HG03097 (cell line): ENCODE data around the gene ZNF678.
"Not testable (repeated sequence)": the region's sequence is repeated elsewhere in the genome, so short reads cannot be mapped to it uniquely, and the experiment has no call there.

ENCODE experiments used
- ATAC-seq: cut with Tn5 transposase; IDR thresholded peaks from one replicate; pipeline ENCODE4 v1.9.1; 2021; ENCODE audit not compliant: unreplicated experiment, low FRiP score

ZNF678 gene

GRCh38 chr1:227549892-227550291 is 13.5 kb upstream of the ZNF678 start:
- no peak for ATAC-seq

GRCh38 chr1:227551881-227552280 is 11.5 kb upstream of the ZNF678 start:
- ATAC-seq: not testable (repeated sequence)

- no peak for ATAC-seq
Measured at GRCh38 chr1:227556288-227556687, 7.1 kb upstream of the ZNF678 start.

- no peak for ATAC-seq
Measured at GRCh38 chr1:227557962-227558725, 5.2 kb upstream of the ZNF678 start.

GRCh38 chr1:227558732-227559262 is 4.6 kb upstream of the ZNF678 start:
- no peak for ATAC-seq

- ATAC-seq: no peak
Measured at GRCh38 chr1:227559499-227559898, 3.9 kb upstream of the ZNF678 start.

DNA sequence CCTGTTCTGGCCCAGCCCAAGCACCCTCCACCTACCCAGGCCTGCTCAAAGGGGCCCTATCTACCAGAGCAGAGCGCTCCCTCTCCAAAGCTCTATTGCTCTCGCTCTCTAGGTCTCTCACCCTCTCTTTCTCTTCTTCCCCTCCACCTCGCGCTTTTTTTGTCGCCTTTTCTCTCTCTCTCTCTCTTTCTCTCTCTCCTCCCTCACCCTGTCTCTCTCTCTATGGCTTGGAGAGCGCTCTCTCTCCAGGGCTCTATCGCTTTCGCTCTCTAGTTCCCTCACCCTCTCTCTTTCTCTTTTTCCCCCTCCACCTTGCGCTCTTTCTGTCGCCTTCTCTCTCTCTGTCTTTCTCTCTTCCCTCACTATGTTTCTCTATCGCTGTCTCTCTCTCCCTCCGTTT is 3.4 kb upstream of the ZNF678 start:
- no peak for ATAC-seq

DNA sequence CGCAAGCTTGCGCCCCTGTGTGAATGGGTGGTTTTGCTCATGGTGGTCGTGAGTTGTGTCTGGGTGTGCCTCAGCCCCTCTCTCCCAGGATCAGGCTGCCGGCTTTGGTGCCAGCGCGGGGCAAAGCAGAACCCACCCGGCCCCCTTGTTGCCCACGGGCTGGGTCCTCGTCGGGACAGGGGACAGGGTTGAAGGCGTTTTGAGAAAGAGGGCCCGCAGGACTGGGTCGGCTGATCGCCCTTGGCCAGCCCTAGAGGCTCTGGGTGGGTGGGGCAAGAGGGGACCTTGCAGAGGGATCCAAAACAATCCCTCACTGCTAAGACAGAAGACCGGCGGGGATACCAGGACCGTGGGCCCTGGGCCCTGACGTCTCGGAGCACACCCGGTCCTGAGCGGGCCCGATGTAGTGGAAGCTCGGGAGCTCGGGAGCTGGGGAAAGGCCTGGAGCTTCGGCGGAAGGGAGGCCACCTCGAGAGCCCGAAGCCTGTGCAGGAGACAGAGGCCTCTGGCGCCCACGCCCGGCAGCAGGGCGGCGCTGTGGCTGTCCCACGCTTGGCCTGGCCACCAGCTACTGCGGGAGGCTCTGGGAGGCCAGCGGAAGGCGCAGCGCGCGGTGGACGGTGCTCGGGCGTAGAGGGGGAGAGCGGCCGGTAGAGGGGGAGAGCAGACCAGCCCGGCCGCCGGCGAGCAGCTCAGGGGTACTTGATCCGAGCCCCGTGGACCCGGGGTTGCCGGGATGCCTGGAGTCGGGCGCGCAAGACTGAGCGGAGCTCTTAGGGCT is 2.8 kb upstream of the ZNF678 start:
- ATAC-seq: no peak

GRCh38 chr1:227561241-227561907 is 2.0 kb upstream of the ZNF678 start:
- no peak for ATAC-seq

DNA sequence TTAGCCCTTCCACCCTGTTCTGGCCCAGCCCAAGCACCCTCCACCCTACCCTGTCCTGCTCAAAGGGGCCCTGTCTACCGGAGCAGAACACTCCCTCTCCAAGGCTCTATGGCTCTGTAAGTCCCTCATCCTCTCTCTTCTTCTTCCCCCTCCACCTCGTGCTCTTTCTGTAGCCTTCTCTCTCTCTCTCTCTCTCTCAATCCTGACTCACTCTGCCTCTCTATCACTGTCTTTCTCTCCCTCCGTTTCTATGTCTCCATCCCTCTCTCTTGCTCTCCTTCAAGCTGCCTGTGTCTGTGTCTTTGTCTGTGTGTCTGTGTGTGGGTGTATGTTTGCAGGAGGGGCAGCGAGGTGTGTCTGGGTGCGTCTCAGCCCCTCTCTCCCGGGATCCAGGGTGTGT is 1.3 kb upstream of the ZNF678 start:
- ATAC-seq: no peak

- ATAC-seq: no peak
Measured at GRCh38 chr1:227562933-227563323, 428 bp upstream of the ZNF678 start.

DNA sequence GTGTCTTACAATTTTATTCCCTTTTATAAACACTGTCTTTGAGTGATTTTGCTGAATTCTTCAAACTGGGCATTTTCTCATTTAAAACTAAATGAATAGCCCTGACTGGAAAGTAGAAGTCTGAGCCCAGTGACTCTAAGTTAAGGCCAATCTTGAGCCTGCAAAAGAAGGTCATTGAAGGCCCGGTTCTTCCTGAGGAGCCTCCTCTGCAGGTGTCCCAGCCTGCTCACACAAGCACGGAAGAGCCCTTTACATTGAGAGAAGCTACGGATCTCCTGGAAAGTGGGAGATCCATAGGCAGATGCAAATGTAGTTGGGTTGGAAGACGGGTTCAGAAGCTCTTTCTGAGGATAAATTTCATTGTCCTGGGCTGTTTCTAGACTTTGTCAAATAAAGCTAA is 3.9 kb downstream of the ZNF678 start:
- ATAC-seq: no peak

GRCh38 chr1:227568593-227568992 is 5.2 kb downstream of the ZNF678 start:
- no peak for ATAC-seq

DNA sequence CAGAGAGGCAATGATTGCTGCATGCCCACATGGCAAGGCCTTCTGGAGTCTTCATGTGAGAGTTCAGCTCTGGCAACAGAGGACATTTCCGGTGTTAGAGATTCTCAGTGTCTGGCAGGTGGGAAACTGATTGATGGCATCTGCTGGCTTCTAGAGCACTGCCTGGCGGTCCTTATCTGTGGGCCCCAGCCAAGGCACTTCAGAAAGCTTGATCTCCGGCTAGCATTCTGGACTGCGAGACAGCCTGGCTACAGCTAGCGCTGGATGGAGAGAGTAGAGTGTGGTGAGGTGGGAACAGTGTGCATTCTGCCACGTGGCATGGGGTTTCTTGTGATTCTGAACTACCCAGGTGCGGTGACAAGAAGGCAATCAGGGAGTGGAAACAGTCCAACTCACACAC is 9.4 kb downstream of the ZNF678 start:
- no peak for ATAC-seq

- ATAC-seq: no peak
Measured at GRCh38 chr1:227574926-227575325, 11.6 kb downstream of the ZNF678 start.

- no peak for ATAC-seq
Measured at GRCh38 chr1:227576189-227576588, 12.8 kb downstream of the ZNF678 start.

- ATAC-seq: no peak
Measured at GRCh38 chr1:227577500-227577899, 14.1 kb downstream of the ZNF678 start.

DNA sequence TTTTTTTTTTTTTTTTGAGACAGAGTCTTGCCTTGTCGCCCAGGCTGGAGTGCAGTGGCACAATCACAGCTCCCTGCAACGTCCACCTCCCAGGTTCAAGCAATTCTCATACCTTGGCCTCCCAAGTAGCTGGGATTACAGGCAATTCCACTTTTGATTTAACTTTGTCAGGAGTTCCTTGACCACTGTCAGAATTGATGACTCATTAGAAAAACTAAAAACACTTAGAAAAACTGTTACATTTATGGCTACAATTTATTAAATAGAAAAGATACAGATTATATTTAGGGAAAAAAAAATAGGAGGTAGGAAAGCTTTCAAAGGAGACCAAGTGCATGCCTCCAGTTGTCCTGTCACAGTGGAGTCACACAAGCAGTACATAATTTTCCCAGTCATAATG is 20.0 kb downstream of the ZNF678 start:
- ATAC-seq: no peak

DNA sequence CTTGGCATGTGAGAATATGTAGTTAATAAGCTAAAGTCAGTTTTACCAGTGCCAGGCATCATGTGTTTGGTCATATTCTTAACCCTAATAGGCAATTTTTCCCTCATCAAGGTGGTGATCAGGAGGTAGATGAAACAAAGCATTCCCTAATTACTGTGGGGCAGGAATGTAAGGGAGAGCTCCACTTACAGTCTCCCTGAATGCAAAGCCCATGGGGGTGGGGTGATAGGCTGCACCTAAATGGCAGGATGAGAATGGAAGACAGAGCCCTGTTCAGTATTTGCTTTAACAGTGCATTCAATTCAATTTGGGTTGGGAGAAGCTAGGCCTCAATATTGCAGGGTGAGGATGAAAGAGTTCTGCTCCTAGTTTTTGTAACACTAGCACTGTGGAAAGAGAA is 23.4 kb downstream of the ZNF678 start:
- ATAC-seq: no peak

DNA sequence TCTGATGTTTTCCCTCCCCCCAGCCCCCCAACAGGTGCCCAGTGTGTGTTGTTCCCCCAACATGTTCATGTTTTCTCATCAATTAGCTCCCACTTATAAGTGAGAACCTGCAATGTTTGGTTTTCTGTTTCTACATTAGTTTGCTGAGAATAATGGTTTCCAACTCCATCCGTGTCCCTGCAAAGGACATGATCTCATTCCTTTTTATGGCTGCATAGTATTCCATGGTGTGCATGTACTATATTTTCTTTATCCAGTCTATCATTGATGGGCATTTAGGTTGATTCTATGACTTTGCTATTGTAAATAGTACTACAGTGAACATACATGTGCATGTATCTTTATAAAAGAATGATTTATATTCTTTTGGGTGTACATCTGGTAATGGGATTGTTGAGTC is 24.6 kb downstream of the ZNF678 start:
- no peak for ATAC-seq

GRCh38 chr1:227588769-227589168 is 25.4 kb downstream of the ZNF678 start:
- not testable (repeated sequence) for ATAC-seq
